Caco-2 (cell line): ENCODE results near the gene ST8SIA6. TPM values are rescaled to one million over a fixed set of nuclear protein-coding genes. Genes with fewer than 3 reads are reported as not detected.
A peak's percentile ranks its signal among the peaks of the same experiment; 100 is the strongest.

Experiments
- BruUV-seq: library from RNA; stranded (reverse); fragments of 400-500 nt; replicated peaks from 2 replicates; lab custom pipeline; 2021; lab: Mats Ljungman, UMichigan
- CTCF ChIA-PET: fragments of 300-600 bp; sonication (Branson Sonifier 250); formaldehyde crosslinking; loops from one replicate; lab custom pipeline; 2022; ENCODE audit warnings: antibody characterized with exemption; lab: Charles Lee
- POLR2A ChIA-PET: fragments of 300-600 bp; sonication (Branson Sonifier 250); formaldehyde crosslinking; loops from one replicate; lab custom pipeline; 2022; ENCODE audit warnings: antibody characterized with exemption; lab: Charles Lee
- DNase-seq, 2 experiments: peaks; one replicate each; pipeline versions ENCODE4 v3.0.0 to v3.0.0-alpha.2; 2020 to 2022
- H3K27me3 ChIP-seq: replicated peaks from 2 replicates; pipeline ENCODE4 v1.6.0; 2011; ENCODE audit warnings: low read length; ENCODE audit not compliant: control insufficient read depth, insufficient read depth
- H3K36me3 ChIP-seq: 2 replicates; pipeline ENCODE4 v1.5.1; 2011; ENCODE audit warnings: low read length; ENCODE audit not compliant: control insufficient read depth, insufficient read depth
- H3K4me1 ChIP-seq: fragments of 250-450 bp; sonication (Bioruptor Pico); 2 replicates; pipeline ENCODE4 v1.5.1; 2020; ENCODE audit warnings: mild to moderate bottlenecking
- H3K4me3 ChIP-seq: 2 replicates; pipeline ENCODE4 v1.5.1; 2011; ENCODE audit warnings: low read depth, mild to moderate bottlenecking, control low read depth, low read length
- H3K9me3 ChIP-seq: fragments of 250-450 bp; sonication (Bioruptor Pico); 2 replicates; pipeline ENCODE4 v1.5.1; 2020; ENCODE audit warnings: mild to moderate bottlenecking, moderate library complexity
- H3K27ac Mint-ChIP-seq: one replicate; pipeline ENCODE4 v1.8.0; 2022; ENCODE audit warnings: mixed read lengths; ENCODE audit not compliant: unreplicated experiment
- H3K27me3 Mint-ChIP-seq: one replicate; pipeline ENCODE4 v1.8.0; 2022; ENCODE audit warnings: mixed read lengths; ENCODE audit not compliant: insufficient read depth, unreplicated experiment
- H3K36me3 Mint-ChIP-seq: one replicate; pipeline ENCODE4 v1.8.0; 2022; ENCODE audit warnings: mild to moderate bottlenecking, mixed read lengths; ENCODE audit not compliant: insufficient read depth, unreplicated experiment
- H3K4me1 Mint-ChIP-seq: one replicate; pipeline ENCODE4 v1.8.0; 2022; ENCODE audit warnings: low read depth, mixed read lengths; ENCODE audit not compliant: unreplicated experiment
- H3K4me3 Mint-ChIP-seq: one replicate; pipeline ENCODE4 v1.8.0; 2022; ENCODE audit warnings: mild to moderate bottlenecking, moderate library complexity, mixed read lengths; ENCODE audit not compliant: unreplicated experiment
- H3K9me3 Mint-ChIP-seq: one replicate; pipeline ENCODE4 v1.8.0; 2022; ENCODE audit warnings: mixed read lengths; ENCODE audit not compliant: unreplicated experiment
- intact Hi-C: fragments of 100-400 bp; cut with micrococcal nuclease; formaldehyde crosslinking; loops from one replicate; pipeline ENCODE4 v1.10.0; 2022; ENCODE audit not compliant: unreplicated experiment
- total RNA-seq: library from RNA; stranded (reverse); gene quantifications from 2 replicates; pipeline ENCODE4 v1.2.3, GENCODE V29; 2022
- TF ChIP-seq, protein P1 (sequence below), 2 experiments: fragments of 200-600 bp in 1 of 2; IDR thresholded peaks; 1 replicate in 1 of 2; 2 replicates in 1 of 2; pipeline versions ENCODE4 v1.5.1 to v1.8.0; 2011 to 2022; ENCODE audit warnings: antibody characterized with exemption in 1 of 2, control low read depth in 1 of 2, inconsistent platforms in 1 of 2, low read depth in 1 of 2, low read length in 1 of 2, mild to moderate bottlenecking in 1 of 2, moderate library complexity in 1 of 2; ENCODE audit not compliant: insufficient read depth in 1 of 2, severe bottlenecking in 1 of 2, unreplicated experiment in 1 of 2

The ST8SIA6 gene
- total RNA-seq, 1 experiment from 2014 or later = 0.16 TPM

- ChIA-PET CTCF (no interaction called here), POLR2A (interaction anchor here (0.6 kb wide), 1 partner anchor 215 kb away, joined by 8 read pairs; no protein-coding TSS in a partner anchor)
- Mint-ChIP-seq H3K4me1 (peaks cover 25% of the 10 kb centered on the region), H3K27me3 (no peaks in the 10 kb centered on the region), H3K27ac (peak overlapping the region; percentile 48), H3K36me3 (peaks cover 13% of the 10 kb centered on the region), H3K4me3 (peak overlapping the region; percentile 51), H3K9me3 (peaks cover 11% of the 10 kb centered on the region)
- Histone ChIP-seq H3K4me1 (peaks cover 34% of the 10 kb centered on the region), H3K27me3 (no peaks in the 10 kb centered on the region), H3K36me3 (no peaks in the 10 kb centered on the region), H3K9me3 (peaks cover 15% of the 10 kb centered on the region; the same call in 1 of the 2 replicates), H3K4me3 (no peak overlapping the region)
- peak in 1 of 2 experiments; percentile 48 for DNase-seq
- BruUV-seq = no TSS peak
- intact Hi-C loops = loop anchor here (5.0 kb wide), 1 partner anchor 569 kb away; the partner anchor contains the start of gene RSU1
- TF ChIP-seq, protein P1, sequence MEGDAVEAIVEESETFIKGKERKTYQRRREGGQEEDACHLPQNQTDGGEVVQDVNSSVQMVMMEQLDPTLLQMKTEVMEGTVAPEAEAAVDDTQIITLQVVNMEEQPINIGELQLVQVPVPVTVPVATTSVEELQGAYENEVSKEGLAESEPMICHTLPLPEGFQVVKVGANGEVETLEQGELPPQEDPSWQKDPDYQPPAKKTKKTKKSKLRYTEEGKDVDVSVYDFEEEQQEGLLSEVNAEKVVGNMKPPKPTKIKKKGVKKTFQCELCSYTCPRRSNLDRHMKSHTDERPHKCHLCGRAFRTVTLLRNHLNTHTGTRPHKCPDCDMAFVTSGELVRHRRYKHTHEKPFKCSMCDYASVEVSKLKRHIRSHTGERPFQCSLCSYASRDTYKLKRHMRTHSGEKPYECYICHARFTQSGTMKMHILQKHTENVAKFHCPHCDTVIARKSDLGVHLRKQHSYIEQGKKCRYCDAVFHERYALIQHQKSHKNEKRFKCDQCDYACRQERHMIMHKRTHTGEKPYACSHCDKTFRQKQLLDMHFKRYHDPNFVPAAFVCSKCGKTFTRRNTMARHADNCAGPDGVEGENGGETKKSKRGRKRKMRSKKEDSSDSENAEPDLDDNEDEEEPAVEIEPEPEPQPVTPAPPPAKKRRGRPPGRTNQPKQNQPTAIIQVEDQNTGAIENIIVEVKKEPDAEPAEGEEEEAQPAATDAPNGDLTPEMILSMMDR (IDR thresholded peaks at IDR 0.05; ENCODE audit: insufficient read depth in 1 of 2, low read depth in 1 of 2, low read length in 1 of 2, severe bottlenecking in 1 of 2, unreplicated experiment in 1 of 2) = no peak
Observed at GRCh38 chr10:17386616-17387075, 67.7 kb downstream of the ST8SIA6 start.

DNA sequence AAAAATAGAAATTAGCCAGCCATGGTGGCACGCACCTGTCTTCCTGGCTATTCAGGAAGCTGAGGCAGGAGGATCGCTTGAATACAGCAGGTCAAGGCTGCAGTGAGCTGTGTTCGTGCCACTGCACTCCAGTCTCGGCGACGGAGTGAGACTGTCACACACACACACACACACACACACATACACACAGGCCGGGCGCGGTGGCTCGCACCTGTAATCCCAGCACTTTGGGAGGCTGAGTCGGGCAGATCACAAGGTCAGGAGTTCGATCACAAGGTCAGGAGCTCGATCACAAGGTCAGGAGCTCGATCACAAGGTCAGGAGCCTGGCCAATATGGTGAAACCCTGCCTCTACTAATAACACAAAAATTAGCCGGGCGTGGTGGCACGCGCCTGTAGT is 68.4 kb downstream of the ST8SIA6 start:
- peaks cover 13% of the 10 kb centered on the region for H3K36me3 Mint-ChIP-seq
- TF ChIP-seq, protein P1 (IDR thresholded peaks at IDR 0.05; ENCODE audit: insufficient read depth in 1 of 2, low read depth in 1 of 2, low read length in 1 of 2, severe bottlenecking in 1 of 2, unreplicated experiment in 1 of 2) = no peak
- H3K4me1 Mint-ChIP-seq = peaks cover 25% of the 10 kb centered on the region
- ChIA-PET CTCF (interaction anchor here (0.6 kb wide), 1 partner anchor 23 kb away, joined by 3 read pairs; no protein-coding TSS in a partner anchor), POLR2A (interaction anchor here (0.6 kb wide), 1 partner anchor 218 kb away, joined by 3 read pairs; no protein-coding TSS in a partner anchor)
- no peak overlapping the region for H3K4me3 ChIP-seq
- H3K27me3 Mint-ChIP-seq = no peaks in the 10 kb centered on the region
- no peaks in the 10 kb centered on the region for H3K27me3 ChIP-seq
- peaks cover 10% of the 10 kb centered on the region for H3K9me3 Mint-ChIP-seq
- H3K9me3 ChIP-seq = peaks cover 15% of the 10 kb centered on the region; the same call in 1 of the 2 replicates
- intact Hi-C loops = loop anchor here (5.0 kb wide), 1 partner anchor 569 kb away; the partner anchor contains the start of gene RSU1
- no peak overlapping the region for H3K4me3 Mint-ChIP-seq
- H3K27ac Mint-ChIP-seq = peak overlapping the region; percentile 48
- H3K4me1 ChIP-seq = peaks cover 34% of the 10 kb centered on the region
- BruUV-seq = no TSS peak
- no peak for DNase-seq
- no peaks in the 10 kb centered on the region for H3K36me3 ChIP-seq

DNA sequence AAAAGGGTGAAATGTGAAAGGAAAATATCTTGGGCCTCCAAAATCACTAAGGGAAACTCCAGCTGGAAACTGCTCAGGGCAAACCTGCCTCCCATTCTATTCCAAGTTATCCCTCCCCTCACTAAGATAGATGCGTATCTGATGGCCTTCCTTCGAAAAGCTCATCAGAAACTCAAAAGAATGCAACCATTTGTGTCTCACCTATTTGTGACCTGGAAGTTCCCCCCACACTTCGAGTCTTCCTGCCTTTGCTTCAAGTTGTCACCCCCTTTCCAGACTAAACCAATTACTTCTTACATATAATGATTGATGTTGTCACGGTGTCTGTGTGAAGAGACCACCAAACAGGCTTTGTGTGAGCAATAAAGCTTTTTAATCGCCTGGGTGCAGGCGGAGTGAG is 69.3 kb downstream of the ST8SIA6 start:
- H3K4me3 Mint-ChIP-seq = no peak overlapping the region
- Histone ChIP-seq H3K27me3 (no peaks in the 10 kb centered on the region), H3K4me3 (no peak overlapping the region), H3K36me3 (no peaks in the 10 kb centered on the region), H3K4me1 (peaks cover 42% of the 10 kb centered on the region), H3K9me3 (peaks cover 15% of the 10 kb centered on the region; the same call in 1 of the 2 replicates)
- intact Hi-C loops = loop anchor here (5.0 kb wide), 1 partner anchor 568 kb away; the partner anchor contains the start of gene RSU1
- peaks cover 10% of the 10 kb centered on the region for H3K9me3 Mint-ChIP-seq
- POLR2A ChIA-PET = no interaction called here
- TF ChIP-seq, protein P1 (IDR thresholded peaks at IDR 0.05; ENCODE audit: insufficient read depth in 1 of 2, low read depth in 1 of 2, low read length in 1 of 2, severe bottlenecking in 1 of 2, unreplicated experiment in 1 of 2) = no peak
- H3K27ac Mint-ChIP-seq = no peak overlapping the region
- no peak for DNase-seq
- no peaks in the 10 kb centered on the region for H3K27me3 Mint-ChIP-seq
- peaks cover 13% of the 10 kb centered on the region for H3K36me3 Mint-ChIP-seq
- peaks cover 32% of the 10 kb centered on the region for H3K4me1 Mint-ChIP-seq
- CTCF ChIA-PET = interaction anchor here (0.7 kb wide), 1 partner anchor 39 kb away, joined by 5 read pairs; no protein-coding TSS in a partner anchor
- BruUV-seq = no TSS peak
